Activated T-cell treated with anti-CD3 and anti-CD28 coated beads, Interleukin-2, amount 50 U/mL, for 72 hours (primary cell): ENCODE results near the gene FBXO40. TPM values are rescaled to one million over a fixed set of nuclear protein-coding genes. Genes with fewer than 3 reads are reported as not detected.
A peak's percentile ranks its signal among the peaks of the same experiment; 100 is the strongest.
"Not testable (repeated sequence)": the region's sequence is repeated elsewhere in the genome, so short reads cannot be mapped to it uniquely, and the experiment has no call there.

Experiments used
- ATAC-seq, 2 donors: fragments of 150-1000 bp; cut with Tn5 transposase; replicated peaks in 1 of 2; 2 replicates each; pipeline ENCODE4 v1.10.0; 2021; ENCODE audit warnings: moderate library complexity in 2 of 2, mild to moderate bottlenecking in 1 of 2
- DNase-seq, 2 donors: peaks; one replicate each; pipeline ENCODE4 v3.0.0; 2021 to 2022; ENCODE audit warnings: mixed read lengths in 1 of 2
- H3K27ac Mint-ChIP-seq: one replicate; pipeline ENCODE4 v1.8.0; 2022; ENCODE audit warnings: mild to moderate bottlenecking, moderate library complexity, mixed read lengths
- H3K27me3 Mint-ChIP-seq: one replicate; pipeline ENCODE4 v1.8.0; 2022; ENCODE audit warnings: low read depth, mixed read lengths
- H3K36me3 Mint-ChIP-seq, 2 donors: one replicate each; pipeline ENCODE4 v1.8.0; 2022; ENCODE audit warnings: mixed read lengths in 2 of 2, mild to moderate bottlenecking in 1 of 2; ENCODE audit not compliant: insufficient read depth in 2 of 2
- H3K4me1 Mint-ChIP-seq: one replicate; pipeline ENCODE4 v1.8.0; 2022; ENCODE audit warnings: low read depth, mixed read lengths
- H3K4me3 Mint-ChIP-seq, 2 donors: one replicate each; pipeline ENCODE4 v1.8.0; 2022; ENCODE audit warnings: mild to moderate bottlenecking in 2 of 2, mixed read lengths in 2 of 2, moderate library complexity in 2 of 2
- H3K9me3 Mint-ChIP-seq, 2 donors: one replicate each; pipeline ENCODE4 v1.8.0; 2022; ENCODE audit warnings: mixed read lengths in 2 of 2
- total RNA-seq, 2 donors: library from RNA; stranded (reverse); gene quantifications; one replicate each; pipeline ENCODE4 v1.2.3, GENCODE V29; 2022

FBXO40 gene
- total RNA-seq, 2 donors from 2014 or later: not detected

DNA sequence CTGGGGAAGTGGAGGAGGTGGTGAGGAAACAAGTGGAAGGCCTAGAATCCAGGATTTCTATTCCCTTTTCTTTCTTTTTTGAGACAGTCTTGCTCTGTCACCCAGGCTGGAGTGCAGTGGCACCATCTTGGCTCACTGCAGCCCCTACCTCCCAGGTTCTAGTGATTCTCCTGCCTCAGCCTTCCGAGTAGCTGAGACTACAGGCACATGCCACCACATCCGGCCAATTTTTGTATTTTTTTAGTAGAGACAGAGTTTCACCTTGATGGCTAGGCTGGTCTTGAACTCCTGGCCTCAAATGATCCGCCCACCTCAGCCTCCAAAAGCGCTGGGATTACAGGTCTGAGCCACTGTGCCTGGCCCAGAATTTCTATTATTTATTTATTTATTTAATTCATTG is 627 bp downstream of the FBXO40 start:
- H3K27ac Mint-ChIP-seq, DNase-seq, H3K4me1 Mint-ChIP-seq, ATAC-seq, H3K27me3 Mint-ChIP-seq, H3K36me3 Mint-ChIP-seq, H3K9me3 Mint-ChIP-seq, H3K4me3 Mint-ChIP-seq: not testable (repeated sequence)

DNA sequence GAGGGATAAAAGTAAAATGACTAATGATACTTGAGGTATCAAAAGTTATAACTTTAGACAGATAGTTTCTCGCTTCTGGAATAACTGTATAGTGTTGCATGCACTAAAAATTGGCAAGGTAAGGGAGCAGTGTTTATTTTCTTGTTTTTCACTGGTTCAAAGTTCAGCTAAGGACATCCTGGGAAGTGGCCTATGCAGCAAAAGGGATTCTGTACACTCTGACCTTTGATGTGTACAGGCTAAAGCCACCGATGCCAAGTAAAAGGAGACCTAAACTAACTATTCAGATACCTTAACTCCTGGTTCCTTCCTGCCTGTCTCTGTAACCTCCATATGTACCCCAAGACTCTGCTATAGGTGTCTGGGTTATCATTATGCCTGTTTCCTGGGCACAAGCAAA is 1.7 kb downstream of the FBXO40 start:
- ATAC-seq (no peak), DNase-seq (no peak)
- Mint-ChIP-seq H3K9me3 (no peaks in the 10 kb centered on the region), H3K4me3 (no peak overlapping the region), H3K36me3 (no peaks in the 10 kb centered on the region), H3K27me3 (peaks cover 9% of the 10 kb centered on the region), H3K27ac (no peak overlapping the region), H3K4me1 (no peaks in the 10 kb centered on the region)

DNA sequence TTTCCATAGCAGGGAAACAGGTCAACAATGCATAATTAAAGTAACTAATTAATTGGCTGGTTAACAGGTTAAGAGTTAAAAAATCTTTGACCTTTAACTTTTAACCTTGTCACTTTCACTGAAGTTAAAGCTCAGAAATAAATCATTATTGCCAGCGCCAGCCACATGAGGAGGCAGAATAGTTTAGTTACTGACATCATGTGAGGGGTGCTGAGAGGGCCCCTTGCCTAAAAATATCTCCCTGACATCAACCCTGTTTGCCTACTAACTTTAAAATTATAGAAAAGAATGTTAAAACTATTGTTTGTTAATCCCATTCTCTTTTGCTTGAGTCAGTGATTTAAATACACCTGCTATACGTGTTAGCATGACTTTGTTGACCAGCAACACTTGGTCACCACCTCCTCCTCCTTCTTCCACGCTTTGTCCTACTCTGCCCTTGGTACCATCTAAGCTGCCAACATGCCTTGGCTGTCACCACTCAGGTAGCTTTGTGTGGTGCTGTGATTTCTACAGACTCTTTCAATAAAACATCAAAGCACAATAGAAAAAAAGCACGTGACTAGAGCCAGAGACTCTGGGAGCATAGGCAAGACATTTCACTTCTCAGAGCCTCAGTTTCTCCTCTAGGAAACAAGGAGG is 2.7 kb downstream of the FBXO40 start:
- no peaks in the 10 kb centered on the region for H3K9me3 Mint-ChIP-seq
- H3K27ac Mint-ChIP-seq: no peak overlapping the region
- ATAC-seq (no peak), DNase-seq (no peak)
- no peaks in the 10 kb centered on the region for H3K36me3 Mint-ChIP-seq
- peaks cover 9% of the 10 kb centered on the region for H3K27me3 Mint-ChIP-seq
- no peak overlapping the region for H3K4me3 Mint-ChIP-seq
- H3K4me1 Mint-ChIP-seq: no peaks in the 10 kb centered on the region

DNA sequence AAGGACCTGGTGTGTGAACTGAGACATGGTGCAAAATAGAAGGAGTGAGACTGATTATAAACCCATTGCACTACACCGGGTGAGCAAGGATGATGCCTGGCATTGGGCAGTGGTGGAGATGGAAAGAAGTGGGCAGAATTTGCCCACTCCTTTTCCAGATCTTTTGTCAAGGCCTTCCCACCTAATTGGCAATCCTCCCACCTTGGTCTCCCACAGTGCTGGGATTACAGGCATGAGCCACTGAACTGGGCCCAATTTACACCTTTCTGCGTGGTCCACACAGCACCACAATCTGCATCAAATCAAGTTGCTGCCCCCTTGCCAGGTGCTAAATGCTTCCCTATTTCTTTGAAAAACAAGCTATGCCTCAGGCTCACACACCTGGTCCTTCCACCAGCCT is 5.4 kb downstream of the FBXO40 start:
- no peaks in the 10 kb centered on the region for H3K36me3 Mint-ChIP-seq
- no peaks in the 10 kb centered on the region for H3K27me3 Mint-ChIP-seq
- no peak overlapping the region for H3K27ac Mint-ChIP-seq
- H3K4me1 Mint-ChIP-seq: no peaks in the 10 kb centered on the region
- DNase-seq (no peak), ATAC-seq (no peak)
- H3K4me3 Mint-ChIP-seq: no peak overlapping the region
- no peaks in the 10 kb centered on the region for H3K9me3 Mint-ChIP-seq

DNA sequence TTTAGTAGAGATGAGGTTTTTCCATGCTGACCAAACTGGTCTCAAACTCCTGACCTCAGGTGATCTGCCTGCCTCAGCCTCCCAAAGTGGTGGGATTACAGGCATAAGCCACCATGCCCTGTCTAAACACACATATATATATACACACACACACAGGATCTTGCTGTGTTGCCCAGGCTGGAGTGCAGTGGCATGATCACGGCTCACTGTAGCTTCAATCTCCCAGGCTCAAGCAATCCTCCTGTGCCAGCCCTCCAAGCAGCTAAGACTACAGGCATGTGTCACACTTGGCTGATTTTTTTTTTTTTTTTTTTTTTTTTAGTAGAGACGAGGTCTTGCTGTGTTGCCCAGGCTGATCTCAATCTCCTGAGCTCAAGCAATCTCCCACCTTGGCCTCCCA is 6.7 kb downstream of the FBXO40 start:
- not testable (repeated sequence) for H3K9me3 Mint-ChIP-seq, H3K27ac Mint-ChIP-seq, H3K27me3 Mint-ChIP-seq, H3K36me3 Mint-ChIP-seq, ATAC-seq, DNase-seq, H3K4me3 Mint-ChIP-seq, H3K4me1 Mint-ChIP-seq

DNA sequence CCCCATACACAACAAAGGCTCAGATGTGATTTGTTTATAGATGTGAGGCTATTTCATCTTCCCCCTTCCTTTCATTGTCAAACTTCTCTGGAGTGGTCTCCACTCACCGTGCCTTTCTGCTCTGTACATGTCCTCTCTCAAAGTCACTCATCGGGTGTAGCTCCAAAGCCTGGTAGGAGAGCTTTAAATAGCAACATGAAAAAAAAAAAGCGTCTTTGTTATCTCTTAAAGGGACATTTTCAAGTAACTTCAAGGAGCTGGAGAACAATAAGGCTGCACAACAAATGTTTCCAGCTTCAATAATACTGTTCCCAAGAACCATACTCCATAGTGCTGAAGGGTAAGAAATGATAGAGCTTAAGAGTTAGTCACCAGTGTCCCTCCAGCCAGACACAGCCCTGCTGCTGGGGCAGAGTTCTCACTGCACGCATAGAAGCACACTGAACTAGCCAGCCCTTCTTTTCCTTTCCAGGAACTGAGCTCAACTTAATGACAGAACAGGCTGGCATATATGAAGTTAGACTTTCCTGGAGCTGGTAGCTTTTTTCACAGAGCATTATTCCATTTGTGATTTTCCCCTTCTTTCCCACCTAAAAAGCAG is 8.1 kb downstream of the FBXO40 start:
- no peak for DNase-seq
- H3K36me3 Mint-ChIP-seq: no peaks in the 10 kb centered on the region
- no peaks in the 10 kb centered on the region for H3K9me3 Mint-ChIP-seq
- no peaks in the 10 kb centered on the region for H3K4me1 Mint-ChIP-seq
- ATAC-seq: no peak
- no peaks in the 10 kb centered on the region for H3K27me3 Mint-ChIP-seq
- H3K4me3 Mint-ChIP-seq: no peak overlapping the region
- H3K27ac Mint-ChIP-seq: no peak overlapping the region

DNA sequence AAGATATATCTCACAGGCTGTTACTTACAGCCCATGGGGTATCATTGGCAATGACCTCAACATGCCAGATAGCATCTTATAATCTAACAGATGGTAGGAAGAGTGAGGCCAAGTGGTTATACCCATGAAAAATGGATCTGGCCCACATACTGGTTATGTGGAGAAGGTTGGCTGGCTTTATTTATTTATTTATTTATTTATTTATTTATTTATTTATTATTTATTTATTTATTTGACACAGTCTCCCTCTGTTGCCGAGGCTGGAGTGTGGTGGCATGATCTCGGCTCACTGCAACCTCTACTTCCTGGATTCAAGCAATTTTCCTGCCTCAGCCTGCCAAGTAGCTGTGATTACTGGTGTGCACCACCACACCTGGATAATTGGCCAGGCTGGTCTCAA is 11.6 kb downstream of the FBXO40 start:
- DNase-seq: no peak
- ATAC-seq: no peak
- Mint-ChIP-seq H3K36me3 (no peaks in the 10 kb centered on the region), H3K4me3 (no peak overlapping the region), H3K27me3 (no peaks in the 10 kb centered on the region), H3K27ac (no peak overlapping the region), H3K9me3 (no peaks in the 10 kb centered on the region), H3K4me1 (no peaks in the 10 kb centered on the region)

DNA sequence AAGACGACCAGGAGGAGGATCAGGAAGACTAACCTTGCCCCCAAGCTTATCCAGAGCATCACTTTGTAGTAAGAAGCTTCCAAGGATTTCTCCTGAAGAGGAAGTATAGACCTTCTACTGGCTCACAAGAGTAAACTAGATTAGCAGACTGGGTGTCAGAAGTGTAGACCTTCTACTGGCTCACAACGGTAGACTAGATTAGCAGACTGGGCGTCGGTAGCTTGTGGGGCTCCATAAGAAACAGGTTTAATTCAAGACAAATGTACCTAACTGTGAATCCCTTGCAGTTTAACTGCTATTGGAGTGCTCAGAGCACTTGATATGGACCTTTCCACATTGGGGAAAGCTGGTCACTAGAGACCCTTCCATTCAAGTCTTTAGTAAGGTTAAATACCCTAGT is 12.9 kb downstream of the FBXO40 start:
- Mint-ChIP-seq H3K27me3 (no peaks in the 10 kb centered on the region), H3K27ac (no peak overlapping the region), H3K4me1 (no peaks in the 10 kb centered on the region), H3K4me3 (no peak overlapping the region), H3K36me3 (no peaks in the 10 kb centered on the region), H3K9me3 (no peaks in the 10 kb centered on the region)
- ATAC-seq (no peak), DNase-seq (no peak)

DNA sequence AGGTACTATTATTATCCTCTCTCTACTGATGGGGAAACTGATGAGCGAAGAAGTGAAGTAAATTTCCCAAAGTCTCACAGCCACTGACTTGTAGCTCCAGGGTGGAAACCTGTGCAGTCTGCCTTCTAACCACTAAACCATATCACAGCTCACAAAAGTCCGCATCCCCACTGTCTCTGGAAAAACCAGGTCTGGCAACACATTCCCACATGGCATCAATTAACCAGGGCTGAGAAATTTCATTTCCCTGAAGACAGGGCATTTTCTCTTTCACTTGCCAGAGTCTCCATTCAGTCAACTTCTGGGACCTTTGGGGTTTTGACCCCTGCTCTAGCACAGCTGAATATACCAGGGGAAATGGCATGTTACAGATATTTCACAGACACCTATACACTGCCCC is 26.5 kb downstream of the FBXO40 start:
- Mint-ChIP-seq H3K27me3 (no peaks in the 10 kb centered on the region), H3K27ac (no peak overlapping the region), H3K36me3 (no peaks in the 10 kb centered on the region), H3K4me1 (no peaks in the 10 kb centered on the region), H3K9me3 (no peaks in the 10 kb centered on the region), H3K4me3 (no peak overlapping the region)
- ATAC-seq (no peak), DNase-seq (no peak)

DNA sequence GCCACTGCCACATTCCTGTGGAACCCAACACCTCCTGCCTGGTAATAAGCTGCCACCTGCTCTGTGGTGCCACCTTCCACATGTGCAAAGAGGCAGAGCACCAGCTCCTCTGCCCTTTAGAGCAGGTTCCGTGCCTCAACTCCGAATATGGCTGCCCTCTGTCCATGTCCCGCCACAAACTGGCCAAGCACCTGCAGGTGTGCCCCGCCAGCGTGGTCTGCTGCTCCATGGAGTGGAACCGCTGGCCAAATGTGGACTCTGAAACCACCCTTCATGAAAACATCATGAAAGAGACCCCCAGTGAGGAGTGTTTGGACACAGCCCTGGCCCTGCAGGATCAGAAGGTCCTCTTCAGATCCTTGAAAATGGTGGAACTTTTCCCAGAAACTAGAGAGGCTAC is 28.3 kb downstream of the FBXO40 start:
- Mint-ChIP-seq H3K27me3 (no peaks in the 10 kb centered on the region), H3K36me3 (no peaks in the 10 kb centered on the region), H3K27ac (no peak overlapping the region), H3K9me3 (no peaks in the 10 kb centered on the region), H3K4me3 (no peak overlapping the region), H3K4me1 (no peaks in the 10 kb centered on the region)
- no peak for DNase-seq
- no peak for ATAC-seq

DNA sequence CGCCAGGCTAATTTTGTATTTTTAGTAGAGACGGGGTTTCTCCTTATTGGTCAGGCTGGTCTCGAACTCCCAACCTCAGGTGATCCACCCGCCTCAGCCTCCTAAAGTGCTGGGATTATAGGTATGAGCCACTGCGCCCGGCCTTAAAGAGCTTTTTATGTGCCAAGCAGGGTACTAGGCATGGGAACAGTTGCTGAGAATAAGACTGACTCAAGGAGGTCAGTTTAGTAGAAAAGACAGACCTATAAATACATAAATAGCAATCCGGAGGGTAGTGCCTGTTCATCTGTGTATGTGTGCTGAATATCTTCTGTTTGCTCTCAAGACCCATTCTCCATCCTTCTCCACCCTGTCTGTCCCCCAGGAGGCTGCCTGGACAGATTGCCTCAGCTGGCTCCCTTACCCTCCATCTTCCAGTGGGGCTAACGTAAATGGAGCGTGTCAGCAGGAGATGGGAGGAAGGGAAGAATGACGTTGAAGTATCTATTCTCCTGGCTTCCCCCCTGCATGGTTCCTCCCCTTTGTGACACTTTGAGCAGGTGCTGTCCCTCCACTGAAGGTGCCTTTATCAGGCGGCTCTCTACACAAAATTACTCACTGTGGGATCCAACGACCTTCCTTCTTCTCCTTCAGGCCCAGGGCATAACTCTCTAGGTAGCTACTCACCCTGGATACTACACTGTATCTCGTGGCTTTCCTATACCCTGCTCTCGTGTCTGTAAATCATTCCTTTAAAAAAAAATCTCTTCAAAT is 31.1 kb downstream of the FBXO40 start:
- no peak for DNase-seq
- no peaks in the 10 kb centered on the region for H3K9me3 Mint-ChIP-seq
- no peaks in the 10 kb centered on the region for H3K27me3 Mint-ChIP-seq
- peak in 1 of 2 donors; percentile 20 for ATAC-seq
- no peaks in the 10 kb centered on the region for H3K4me1 Mint-ChIP-seq
- no peak overlapping the region for H3K27ac Mint-ChIP-seq
- no peak overlapping the region for H3K4me3 Mint-ChIP-seq
- peaks cover 1 to 5% of the 10 kb centered on the region in 2 donors for H3K36me3 Mint-ChIP-seq

DNA sequence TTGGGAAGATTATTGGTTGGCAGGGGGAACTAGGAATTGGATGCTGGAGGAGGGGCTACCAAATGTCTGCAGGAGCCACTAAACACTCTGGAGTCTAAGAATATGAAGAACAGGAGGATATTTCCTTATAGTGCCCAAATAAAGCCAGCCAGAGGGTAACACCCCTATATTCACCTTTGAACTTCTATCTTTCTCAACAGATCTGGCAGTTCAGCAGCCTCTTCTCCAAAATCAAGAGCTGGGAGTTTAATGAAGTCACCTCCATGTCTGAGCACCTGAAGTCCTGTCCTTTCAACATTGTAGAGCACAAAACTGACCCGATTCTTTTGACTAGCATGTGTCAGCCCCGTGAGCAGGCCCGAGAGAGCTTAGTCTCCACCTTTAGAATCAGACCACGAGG is 33.3 kb downstream of the FBXO40 start:
- H3K27me3 Mint-ChIP-seq: no peaks in the 10 kb centered on the region
- DNase-seq (no peak), ATAC-seq (no peak)
- H3K4me1 Mint-ChIP-seq: peaks cover 4% of the 10 kb centered on the region
- H3K4me3 Mint-ChIP-seq: no peak overlapping the region
- no peak overlapping the region for H3K27ac Mint-ChIP-seq
- no peaks in the 10 kb centered on the region for H3K9me3 Mint-ChIP-seq
- H3K36me3 Mint-ChIP-seq: peaks cover 9 to 18% of the 10 kb centered on the region in 2 donors

DNA sequence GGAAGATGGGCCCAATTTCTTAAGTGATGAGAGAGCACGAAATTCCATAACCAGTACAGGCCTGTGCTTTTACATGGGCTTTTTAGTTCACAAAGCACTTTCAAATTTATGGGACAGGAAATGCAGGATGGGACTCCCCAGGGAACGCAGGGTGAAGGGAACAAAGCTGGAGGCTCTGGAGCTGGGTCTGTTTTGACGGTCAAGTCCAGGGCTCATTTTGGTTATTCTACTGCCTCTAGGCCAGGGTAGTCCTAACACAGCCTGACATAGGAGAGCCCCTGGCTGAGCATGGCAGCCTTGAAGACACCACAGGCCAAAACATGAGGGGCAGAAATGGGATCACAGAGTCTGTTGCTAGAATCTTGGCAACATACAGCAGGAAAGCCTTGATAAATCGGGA is 34.0 kb downstream of the FBXO40 start:
- Mint-ChIP-seq H3K4me1 (peaks cover 4% of the 10 kb centered on the region), H3K27ac (no peak overlapping the region), H3K27me3 (no peaks in the 10 kb centered on the region), H3K36me3 (peaks cover 11 to 18% of the 10 kb centered on the region in 2 donors), H3K4me3 (no peak overlapping the region), H3K9me3 (no peaks in the 10 kb centered on the region)
- no peak for DNase-seq
- no peak for ATAC-seq
